GM23248 (cell line): Measurements from ENCODE around the gene OR1M1. TPM values are rescaled to one million over a fixed set of nuclear protein-coding genes. Genes with fewer than 3 reads are reported as not detected.
A peak's percentile ranks its signal among the peaks of the same experiment; 100 is the strongest.

Experiments used
- DNase-seq: peaks from one replicate; pipeline ENCODE4 v3.0.0-alpha.2; 2015
- H2AFZ ChIP-seq: fragments of 200-600 bp; sonication (generic); 2 replicates; pipeline ENCODE4 v1.6.1; 2016; ENCODE audit warnings: antibody characterized with exemption
- H3F3A ChIP-seq: fragments of 200-600 bp; sonication (generic); 2 replicates; pipeline ENCODE4 v1.6.1; 2016; ENCODE audit warnings: mild to moderate bottlenecking, antibody characterized with exemption, mixed run types; ENCODE audit not compliant: insufficient read depth
- H3K27ac ChIP-seq: fragments of 200-600 bp; sonication (generic); 2 replicates; pipeline ENCODE4 v1.5.1; 2016; ENCODE audit warnings: mild to moderate bottlenecking
- H3K27me3 ChIP-seq: fragments of 200-600 bp; sonication (generic); replicated peaks from 2 replicates; pipeline ENCODE4 v1.6.1; 2016; ENCODE audit warnings: mild to moderate bottlenecking; ENCODE audit not compliant: insufficient read depth
- H3K36me3 ChIP-seq: fragments of 200-600 bp; sonication (generic); 2 replicates; pipeline ENCODE4 v1.6.1; 2016; ENCODE audit warnings: low read depth, mild to moderate bottlenecking
- H3K4me1 ChIP-seq: fragments of 200-600 bp; sonication (generic); 2 replicates; pipeline ENCODE4 v1.6.1; 2016; ENCODE audit warnings: mild to moderate bottlenecking; ENCODE audit not compliant: insufficient read depth
- H3K4me2 ChIP-seq: fragments of 200-600 bp; sonication (generic); one replicate; pipeline ENCODE4 v1.6.1; 2016; ENCODE audit warnings: mild to moderate bottlenecking; ENCODE audit not compliant: unreplicated experiment
- H3K4me3 ChIP-seq: fragments of 200-600 bp; sonication (generic); 2 replicates; pipeline ENCODE4 v1.5.1; 2016; ENCODE audit warnings: mild to moderate bottlenecking
- H3K79me2 ChIP-seq: fragments of 200-600 bp; sonication (generic); 2 replicates; pipeline ENCODE4 v1.6.1; 2016; ENCODE audit warnings: mild to moderate bottlenecking; ENCODE audit not compliant: insufficient read depth
- H3K9ac ChIP-seq: fragments of 200-600 bp; sonication (generic); 2 replicates; pipeline ENCODE4 v1.6.1; 2016; ENCODE audit warnings: mild to moderate bottlenecking
- H3K9me2 ChIP-seq: fragments of 200-600 bp; sonication (generic); 2 replicates; pipeline ENCODE4 v1.6.1; 2016; ENCODE audit warnings: mixed run types, mild to moderate bottlenecking, moderate library complexity; ENCODE audit not compliant: insufficient read depth
- H3K9me3 ChIP-seq: fragments of 200-600 bp; sonication (generic); one replicate; pipeline ENCODE4 v1.6.1; 2017; ENCODE audit warnings: low read depth
- H4K20me1 ChIP-seq: fragments of 200-600 bp; sonication (generic); 2 replicates; pipeline ENCODE4 v1.6.0; 2016; ENCODE audit not compliant: insufficient read depth
- EZH2 ChIP-seq: fragments of 200-600 bp; sonication (generic); IDR thresholded peaks from 2 replicates; pipeline ENCODE4 v1.6.1; 2018; ENCODE audit warnings: antibody characterized with exemption, mild to moderate bottlenecking; ENCODE audit not compliant: insufficient read depth, poor library complexity, severe bottlenecking
- EZH2phosphoT487 ChIP-seq: fragments of 200-600 bp; sonication (generic); IDR thresholded peaks from 2 replicates; pipeline ENCODE4 v1.6.1; 2018; ENCODE audit warnings: antibody characterized with exemption, moderate library complexity, mild to moderate bottlenecking, low read depth; ENCODE audit not compliant: insufficient read depth
- WGBS, 2 experiments: methylation state at CpG; one replicate each; pipeline ENCODE4 v1.1.6; 2015 to 2017; ENCODE audit warnings: low lambda C conversion rate in 2 of 2, low coverage in 1 of 2; ENCODE audit errors: missing lambda C conversion rate in 2 of 2; 5-methylcytosine and 5-hydroxymethylcytosine counted together
- in situ Hi-C: fragments of 300-500 bp; cut with MboI; formaldehyde crosslinking; loops from 2 replicates; pipeline ENCODE4 v1.15.0; 2020
- polyA plus RNA-seq: library from polyadenylated mRNA; unstranded; fragments of >200 nt; fragmentation: Nextera tagmentation; extraction: Ambion mirVana; gene quantifications from 2 replicates; pipeline ENCODE4 v1.2.1, GENCODE V29; 2016
- total RNA-seq: library from RNA; depleted of rRNA; stranded (reverse); fragments of >200 nt; shearing (Covaris generic); gene quantifications from 2 replicates; pipeline ENCODE4 v1.2.3, GENCODE V29; 2014

OR1M1 gene
- total and polyA plus RNA-seq, 2 experiments from 2014 or later = not detected

DNA sequence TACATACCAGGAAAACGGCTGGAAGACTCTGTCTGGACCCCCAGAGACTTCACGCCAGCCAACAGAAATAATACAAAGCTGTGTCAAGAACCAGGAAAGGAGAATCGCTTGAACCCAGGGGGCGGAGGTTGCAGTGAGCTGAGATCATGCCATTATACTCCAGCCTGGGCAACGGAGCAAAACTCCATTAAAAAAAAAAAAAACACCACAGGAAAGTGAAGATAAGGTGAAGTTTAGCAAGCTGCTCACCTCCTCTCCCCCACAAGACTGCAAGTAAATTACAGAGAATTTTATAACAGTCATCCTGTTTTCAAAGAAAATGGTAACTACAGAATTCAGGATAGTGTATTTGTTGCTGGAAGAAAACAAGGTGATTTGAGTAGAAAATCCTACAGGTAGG lies 29.7 kb downstream of the OR1M1 start:
- no peaks in the 10 kb centered on the region for H3K4me1 ChIP-seq
- DNase-seq = no peak
- H3K4me3 ChIP-seq = no peak overlapping the region
- no peaks in the 10 kb centered on the region for H3K79me2 ChIP-seq
- no peak overlapping the region for H3K9ac ChIP-seq
- H3F3A ChIP-seq = no peaks in the 10 kb centered on the region
- H3K36me3 ChIP-seq = no peaks in the 10 kb centered on the region
- no peak overlapping the region for H2AFZ ChIP-seq
- 26 to 31% methylated on average over 5 of the region's 5 CpGs for WGBS, 2 experiments
- in situ Hi-C loops = no loop called here
- no peak overlapping the region for H3K4me2 ChIP-seq
- no peaks in the 10 kb centered on the region for H3K27me3 ChIP-seq
- H3K27ac ChIP-seq = no peak overlapping the region
- no peaks in the 10 kb centered on the region for H3K9me3 ChIP-seq
- H4K20me1 ChIP-seq = no peaks in the 10 kb centered on the region
- TF ChIP-seq EZH2 = no peak
- H3K9me2 ChIP-seq = no peaks in the 10 kb centered on the region

GRCh38 chr19:9126900-9127405 lies 40.1 kb downstream of the OR1M1 start, which contains the start of gene OR7G3:
Gene OR7G3 (minus strand): TSS chr19:9126950. CDS start chr19:9126950, 0 bp downstream.
- 10% methylated on average over 1 of the region's 1 CpG; no CpG with 5 or more reads in 1 of the 2 experiments for WGBS, 2 experiments

GRCh38 chr19:9128171-9128570 lies 41.3 kb downstream of the OR1M1 start:
- Histone ChIP-seq H3K9me3 (no peaks in the 10 kb centered on the region), H3K4me3 (no peak overlapping the region), H3K4me2 (no peak overlapping the region), H3K27me3 (no peaks in the 10 kb centered on the region), H3K36me3 (no peaks in the 10 kb centered on the region), H3K9ac (no peak overlapping the region), H3K27ac (no peak overlapping the region), H2AFZ (no peak overlapping the region), H3K9me2 (no peaks in the 10 kb centered on the region), H4K20me1 (no peaks in the 10 kb centered on the region), H3F3A (no peaks in the 10 kb centered on the region), H3K79me2 (no peaks in the 10 kb centered on the region), H3K4me1 (no peaks in the 10 kb centered on the region)
- in situ Hi-C loops = no loop called here
- peak; percentile 5 for DNase-seq
- TF ChIP-seq EZH2phosphoT487 (no peak), EZH2 (no peak)
- WGBS, 2 experiments = 35 to 43% methylated on average over 3 of the region's 3 CpGs

More at GRCh38 chr19:9126900-9127405, 40.1 kb downstream of the OR1M1 start, which contains the start of gene OR7G3:
- in situ Hi-C loops = no loop called here
- TF ChIP-seq EZH2 (no peak), EZH2phosphoT487 (no peak)
- no peaks in the 10 kb centered on the region for H3F3A ChIP-seq
- H2AFZ ChIP-seq = no peak within 1 kb of the TSS
- H4K20me1 ChIP-seq = no peaks in the 10 kb centered on the region
- no peak within 1 kb of the TSS for H3K4me3 ChIP-seq
- no peaks in the 10 kb centered on the region for H3K9me3 ChIP-seq
- H3K79me2 ChIP-seq = no peaks in the 10 kb centered on the region
- no peaks in the 10 kb centered on the region for H3K27me3 ChIP-seq
- no peak for DNase-seq
- no peaks in the 10 kb centered on the region for H3K4me1 ChIP-seq
- no peak within 1 kb of the TSS for H3K4me2 ChIP-seq
- no peak within 1 kb of the TSS for H3K9ac ChIP-seq
- H3K27ac ChIP-seq = no peak within 1 kb of the TSS
- H3K36me3 ChIP-seq = no peaks in the 10 kb centered on the region
- H3K9me2 ChIP-seq = no peaks in the 10 kb centered on the region

GRCh38 chr19:9130965-9131364 lies 44.1 kb downstream of the OR1M1 start:
- Histone ChIP-seq H3K4me1 (no peaks in the 10 kb centered on the region), H2AFZ (no peak overlapping the region), H3K9me2 (no peaks in the 10 kb centered on the region), H3K27me3 (no peaks in the 10 kb centered on the region), H3K36me3 (no peaks in the 10 kb centered on the region), H4K20me1 (no peaks in the 10 kb centered on the region), H3K27ac (no peak overlapping the region), H3F3A (no peaks in the 10 kb centered on the region), H3K79me2 (no peaks in the 10 kb centered on the region), H3K9me3 (no peaks in the 10 kb centered on the region), H3K4me2 (no peak overlapping the region), H3K4me3 (no peak overlapping the region), H3K9ac (no peak overlapping the region)
- in situ Hi-C loops = loop anchor here (10.0 kb wide), 1 partner anchor 654 kb away; no protein-coding TSS in a partner anchor
- TF ChIP-seq EZH2 (no peak), EZH2phosphoT487 (no peak)
- no peak for DNase-seq
- WGBS, 2 experiments = 19 to 51% methylated on average over 1 of the region's 1 CpG
